ENCODE results near the gene AJM1.
"Not testable (repeated sequence)": the region's sequence is repeated elsewhere in the genome, so short reads cannot be mapped to it uniquely, and the experiment has no call there.

The AJM1 gene

DNA sequence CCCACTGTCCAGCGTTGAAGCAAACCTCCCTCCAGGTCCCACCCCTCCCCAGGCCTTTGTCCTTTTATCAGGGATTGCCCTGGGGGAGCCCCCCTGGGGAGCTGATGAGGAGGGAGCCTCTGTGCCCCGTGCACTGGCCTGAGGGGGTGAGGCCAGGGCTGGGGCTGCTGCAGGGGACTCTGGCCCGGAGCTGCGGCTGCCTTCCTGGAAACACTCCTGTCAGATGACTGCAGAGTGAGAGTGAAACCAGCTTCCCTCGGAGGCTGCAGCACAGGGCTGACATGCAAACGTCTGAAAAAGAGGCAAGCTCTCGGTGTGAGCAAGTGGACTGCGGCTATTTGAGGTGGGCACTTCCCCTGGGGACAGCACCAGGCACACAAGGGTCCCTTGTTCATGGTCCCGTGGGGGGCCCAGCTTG lies 39.4 kb downstream of the AJM1 start:
- no peak for DNase-seq

DNA sequence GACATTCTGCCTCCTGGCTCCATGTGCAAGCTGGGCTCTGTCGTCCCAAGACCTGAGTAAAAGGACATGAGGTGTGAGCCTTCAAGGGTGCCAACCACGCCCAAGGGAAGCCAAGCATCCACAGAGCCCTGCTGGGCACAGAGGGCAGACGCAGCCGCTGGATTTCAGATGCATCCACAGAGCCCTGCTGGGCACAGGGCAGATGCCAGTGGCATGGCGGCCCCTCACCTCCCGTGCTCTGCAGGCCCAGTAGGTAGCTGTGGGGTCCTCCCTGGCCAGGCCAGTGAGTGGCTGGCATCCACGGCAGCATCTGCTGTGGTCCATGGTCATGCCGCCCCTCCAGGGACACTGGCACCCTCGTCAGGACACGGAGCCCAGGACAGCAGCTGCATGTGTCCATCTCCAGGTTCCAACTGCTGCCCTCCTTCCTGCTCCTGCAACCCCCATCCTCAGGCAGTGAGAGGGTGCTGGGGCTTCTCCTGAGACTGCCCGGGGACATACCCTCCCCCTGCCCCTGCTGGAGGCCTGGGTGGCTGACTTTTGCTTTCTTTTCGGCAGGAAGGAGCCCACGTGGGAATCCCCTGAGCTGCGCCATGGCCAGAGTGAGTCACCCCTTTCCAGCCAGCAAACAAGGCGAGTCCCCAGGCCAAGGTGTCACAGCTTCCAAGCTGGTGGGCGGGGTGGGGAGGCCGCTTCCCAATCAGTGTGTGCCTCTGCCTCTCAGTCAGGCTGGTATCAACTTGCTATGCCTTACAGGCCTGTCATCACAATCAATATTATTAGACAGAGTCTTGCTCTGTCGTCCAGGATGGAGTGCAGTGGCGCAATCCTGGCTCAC lies 40.0 kb downstream of the AJM1 start:
- DNase-seq = peak; percentile 89

DNA sequence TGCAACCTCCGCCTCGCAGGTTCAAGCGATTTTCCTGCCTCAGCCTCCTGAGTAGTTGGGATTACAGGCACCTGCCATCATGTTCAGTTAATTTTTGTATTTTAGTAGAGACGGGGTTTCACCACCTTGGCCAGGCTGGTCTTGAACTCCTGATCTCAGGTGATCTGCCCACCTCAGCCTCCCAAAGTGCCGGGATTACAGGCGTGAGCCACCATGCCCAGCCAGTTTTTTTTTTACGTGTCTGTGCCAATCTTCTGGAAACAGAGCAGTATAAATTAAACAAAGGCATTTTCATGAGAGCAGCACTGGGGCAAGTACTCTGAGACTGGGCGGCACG lies 40.6 kb downstream of the AJM1 start:
- DNase-seq = not testable (repeated sequence)

DNA sequence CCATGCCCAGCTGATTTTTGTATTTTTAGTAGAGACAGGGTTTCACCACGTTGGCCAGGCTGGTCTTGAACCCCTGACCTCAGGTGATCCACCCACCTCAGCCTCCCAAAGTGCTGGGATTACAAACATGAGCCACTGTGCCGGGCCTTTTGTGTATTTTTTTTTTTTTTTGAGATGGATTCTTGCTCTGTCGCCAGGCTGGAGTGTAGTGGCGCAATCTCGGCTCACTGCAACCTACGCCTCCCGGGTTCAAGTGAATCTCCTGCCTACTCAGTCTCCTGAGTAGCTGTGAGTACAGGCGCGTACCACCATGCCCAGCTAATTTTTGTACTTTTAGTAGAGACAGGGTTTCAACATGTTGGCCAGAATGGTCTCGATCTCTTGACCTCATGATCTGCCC lies 41.4 kb downstream of the AJM1 start:
- DNase-seq = not testable (repeated sequence)

DNA sequence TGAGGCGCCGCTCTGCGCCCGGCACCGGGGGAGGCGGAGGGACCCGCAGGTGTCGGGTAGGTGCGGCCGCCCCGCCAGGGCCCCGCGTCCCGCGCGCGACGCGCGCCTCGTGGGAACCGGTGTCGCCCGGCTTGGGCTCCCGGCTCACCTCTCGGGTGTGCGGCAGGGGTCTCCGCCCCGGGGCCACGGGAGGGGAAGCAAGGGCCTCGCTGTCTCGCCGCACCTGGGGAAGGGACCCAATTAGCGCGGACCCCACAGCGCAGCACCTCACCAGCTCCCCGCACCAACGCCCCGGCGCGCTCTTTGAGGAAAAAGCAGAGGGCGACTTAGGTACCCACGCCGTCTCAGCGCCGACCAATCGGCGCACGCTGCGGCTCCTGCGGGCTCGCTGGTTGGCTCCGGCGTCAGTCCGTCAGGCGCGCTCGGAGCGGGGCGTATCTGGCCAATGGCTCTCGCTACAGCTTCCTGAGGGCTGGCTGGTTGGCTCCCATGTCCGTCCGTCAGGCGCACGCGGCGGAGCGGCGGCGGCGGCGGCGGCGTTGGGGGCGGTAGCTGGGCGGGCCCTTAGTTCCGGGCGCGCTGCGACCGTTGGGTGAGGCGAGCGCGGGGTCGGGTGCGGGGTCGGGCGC lies 43.8 kb downstream of the AJM1 start, which contains the start of gene TRAF2:
TRAF2 (plus strand) TSS at position 567 of the 629 bp plus-strand sequence. CDS start 12,225 bp downstream, outside the sequence.
- peak; percentile 99 for DNase-seq

DNA sequence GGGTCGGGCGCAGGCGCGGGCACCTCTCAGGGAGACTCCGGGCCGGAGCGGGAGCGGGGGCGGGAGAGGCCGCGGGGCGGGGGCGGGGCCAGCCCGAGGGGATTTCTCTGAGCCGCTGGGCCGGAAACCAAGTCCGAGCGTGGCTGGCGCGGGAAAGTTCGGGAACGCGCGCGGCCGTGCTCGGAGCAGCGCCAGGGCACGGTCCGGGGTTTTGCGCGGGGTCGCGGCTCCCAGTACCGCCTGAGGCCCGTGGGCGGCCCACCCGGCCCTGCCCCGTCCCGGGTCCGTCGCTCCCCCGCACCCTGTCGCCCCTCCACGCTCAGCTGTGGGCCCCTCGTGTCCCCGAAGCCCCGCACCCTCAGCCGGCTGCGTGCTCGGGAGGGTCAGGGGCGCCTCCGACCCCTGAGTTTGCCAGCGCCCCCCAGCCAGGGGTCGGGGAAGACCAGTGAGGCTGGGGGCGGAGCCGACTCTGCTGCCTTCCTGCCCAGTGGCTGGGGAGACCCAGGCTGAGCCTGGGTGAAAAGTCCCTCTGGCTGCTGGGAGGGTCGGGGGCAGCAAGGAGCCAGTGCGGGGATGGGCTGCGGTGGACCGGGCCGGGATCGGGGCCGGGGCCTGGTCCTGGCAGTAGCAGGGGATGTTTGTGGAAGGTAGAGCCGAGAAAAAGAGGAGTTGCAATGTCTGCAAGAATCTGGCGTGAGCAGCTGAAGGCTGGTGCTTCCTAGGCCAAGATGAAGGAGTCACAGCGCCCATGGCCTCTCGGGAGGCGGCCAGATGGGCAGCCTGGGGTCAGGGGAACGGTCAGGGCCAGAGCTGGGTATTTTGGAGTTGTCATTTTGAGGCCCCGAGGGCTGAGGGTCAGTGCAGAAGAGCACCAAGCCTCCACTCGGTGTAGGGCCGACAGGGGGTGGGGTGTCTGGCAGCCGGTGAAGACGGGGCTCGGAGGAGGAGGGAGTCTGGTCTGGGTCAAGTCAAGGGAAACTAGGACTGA lies 44.6 kb downstream of the AJM1 start:
- peak; percentile 28 for DNase-seq

DNA sequence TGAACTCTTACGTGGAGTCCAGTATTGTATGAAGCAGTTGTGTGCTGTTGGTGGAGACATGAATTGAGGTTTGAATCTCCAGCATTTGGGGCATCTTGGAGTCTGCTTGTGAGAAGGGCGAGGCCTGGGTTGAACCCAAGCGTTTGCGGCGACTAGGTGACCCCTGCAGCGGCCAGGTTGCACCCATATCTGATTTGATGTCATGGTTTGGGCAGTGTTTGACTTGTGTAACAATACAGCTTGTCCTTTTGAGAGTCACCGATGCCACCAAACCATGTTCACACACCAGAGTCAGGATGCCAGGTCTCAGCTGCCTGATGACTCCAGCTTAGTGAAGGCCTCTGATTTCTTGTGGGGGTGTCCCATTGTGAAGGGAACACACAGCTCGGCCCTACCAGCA lies 46.2 kb downstream of the AJM1 start:
- no peak for DNase-seq

DNA sequence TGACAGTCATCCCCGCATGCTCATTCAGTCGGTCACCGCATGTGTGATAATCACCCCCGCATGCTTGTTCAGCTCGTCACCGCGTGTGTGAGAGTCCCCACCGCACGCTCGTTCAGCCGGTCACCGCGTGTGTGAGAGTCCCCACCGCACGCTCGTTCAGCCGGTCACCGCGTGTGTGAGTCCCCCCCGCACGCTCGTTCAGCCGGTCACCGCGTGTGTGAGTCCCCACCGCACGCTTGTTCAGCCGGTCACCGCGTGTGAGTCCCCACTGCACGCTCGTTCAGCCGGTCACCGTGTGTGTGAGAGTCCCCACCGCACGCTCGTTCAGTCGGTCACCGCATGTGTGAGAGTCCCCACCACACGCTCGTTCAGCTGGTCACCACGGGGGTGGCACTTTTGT lies 47.6 kb downstream of the AJM1 start:
- DNase-seq = no peak

DNA sequence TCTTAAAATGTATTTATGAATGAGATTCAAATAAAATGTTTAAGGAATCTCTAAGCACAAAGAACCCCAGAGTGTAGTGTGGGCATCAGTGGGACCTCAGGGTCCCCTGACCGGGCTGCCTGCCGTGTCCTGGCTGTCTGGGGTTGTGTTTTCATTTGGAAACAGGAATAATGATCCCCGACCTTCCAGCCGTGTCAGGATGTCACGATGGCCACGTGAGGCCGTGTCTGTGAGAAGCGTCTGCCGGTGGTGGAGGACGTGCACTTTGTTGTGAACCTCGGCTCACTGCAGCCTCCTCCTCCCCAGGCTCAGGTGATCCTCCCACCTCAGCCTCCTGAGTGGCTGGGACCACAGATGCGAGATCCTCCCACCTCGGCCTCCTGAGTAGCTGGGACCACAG lies 48.4 kb downstream of the AJM1 start:
- no peak for DNase-seq
